Measurements from ENCODE around the gene PRR20A. TPM values are rescaled to one million over a fixed set of nuclear protein-coding genes. Genes with fewer than 3 reads are reported as not detected.

Gene PRR20A
- total RNA-seq, 1 experiment from 2014 or later, result not detected

GRCh38 chr13:57128909-57129308 lies 11.8 kb upstream of the PRR20A start:
- Histone ChIP-seq H3K4me3 (ENCODE audit: low read depth in 2 of 2, low read length in 2 of 2) (no peak overlapping the region), H3K9me3 (ENCODE audit: control insufficient read depth, insufficient read depth, low read depth, low read length) (no peaks in the 10 kb centered on the region), H3K36me3 (ENCODE audit: control insufficient read depth, insufficient read depth, low read length) (no peaks in the 10 kb centered on the region), H3K4me1 (ENCODE audit: control insufficient read depth, insufficient read depth, low read length) (no peaks in the 10 kb centered on the region), H3K27ac (ENCODE audit: low read length) (no peak overlapping the region), H3K27me3 (ENCODE audit: control insufficient read depth, insufficient read depth, low read length) (no peaks in the 10 kb centered on the region)
- ATAC-seq (no peak), DNase-seq (ENCODE audit: low read depth, low spot score) (no peak)
- POLR2A ChIA-PET, result no interaction called here
- BruUV-seq (replicated peaks), result no TSS peak
- intact Hi-C loops (cut with micrococcal nuclease; ENCODE audit: unreplicated experiment), result no loop called here
- TF ChIP-seq TCF7L2 (IDR thresholded peaks at IDR 0.05; ENCODE audit: low read depth, low read length) (no peak), CTCF (IDR thresholded peaks at IDR 0.05) (no peak), REST (IDR thresholded peaks at IDR 0.05; ENCODE audit: insufficient read depth in 1 of 2, low read depth in 2 of 2, low read length in 1 of 2) (no peak), POLR2AphosphoS5 (IDR thresholded peaks at IDR 0.05; ENCODE audit: low read depth, low read length) (no peak), SIN3A (IDR thresholded peaks at IDR 0.05; ENCODE audit: borderline replicate concordance, insufficient read depth, low read depth, low read length) (no peak)
- CTCF ChIA-PET, result no interaction called here
- in situ Hi-C loops (cut with HindIII; ENCODE audit: low pct_unique_long_range_greater_than_20kb, low sequenced_read_pairs), result no loop called here

GRCh38 chr13:57136093-57136492 lies 4.6 kb upstream of the PRR20A start:
- Histone ChIP-seq H3K4me3 (ENCODE audit: low read depth in 2 of 2, low read length in 2 of 2) (no peak overlapping the region), H3K27me3 (ENCODE audit: control insufficient read depth, insufficient read depth, low read length) (no peaks in the 10 kb centered on the region), H3K4me1 (ENCODE audit: control insufficient read depth, insufficient read depth, low read length) (no peaks in the 10 kb centered on the region), H3K27ac (ENCODE audit: low read length) (no peak overlapping the region), H3K36me3 (ENCODE audit: control insufficient read depth, insufficient read depth, low read length) (no peaks in the 10 kb centered on the region), H3K9me3 (ENCODE audit: control insufficient read depth, insufficient read depth, low read depth, low read length) (no peaks in the 10 kb centered on the region)
- ATAC-seq (no peak), DNase-seq (ENCODE audit: low read depth, low spot score) (no peak)
- ChIA-PET POLR2A (no interaction called here), CTCF (no interaction called here)
- no TSS peak for BruUV-seq (replicated peaks)
- intact Hi-C loops (cut with micrococcal nuclease; ENCODE audit: unreplicated experiment) (no loop called here), in situ Hi-C loops (cut with HindIII; ENCODE audit: low pct_unique_long_range_greater_than_20kb, low sequenced_read_pairs) (no loop called here)
- TF ChIP-seq CTCF (IDR thresholded peaks at IDR 0.05) (no peak), REST (IDR thresholded peaks at IDR 0.05; ENCODE audit: insufficient read depth in 1 of 2, low read depth in 2 of 2, low read length in 1 of 2) (no peak), POLR2AphosphoS5 (IDR thresholded peaks at IDR 0.05; ENCODE audit: low read depth, low read length) (no peak), SIN3A (IDR thresholded peaks at IDR 0.05; ENCODE audit: borderline replicate concordance, insufficient read depth, low read depth, low read length) (no peak), TCF7L2 (IDR thresholded peaks at IDR 0.05; ENCODE audit: low read depth, low read length) (no peak)

Data from Panc1 (cell line).